Stimulated activated naive CD4-positive, alpha-beta T cell (primary cell): Measurements from ENCODE around the gene MED17.
A peak's percentile ranks its signal among the peaks of the same experiment; 100 is the strongest.
"Not testable (repeated sequence)": the region's sequence is repeated elsewhere in the genome, so short reads cannot be mapped to it uniquely, and the experiment has no call there.

Experiments
- DNase-seq, 6 experiments: peaks; one replicate each; lab custom pipeline; 2025; lab: John Stamatoyannopoulos, UW

Gene MED17

GRCh38 chr11:93784145-93784934 is at the start of gene MED17:
TSS of gene MED17 (plus strand) at chr11:93784282. CDS start at chr11:93784514, 232 bp downstream.
- peak; percentile 76 to 84 (median 82) for DNase-seq

- DNase-seq: no peak
These were observed 49.5 kb upstream of the MED17 start for GRCh38 chr11:93734427-93735222.

- no peak for DNase-seq
These were observed 48.5 kb upstream of the MED17 start for GRCh38 chr11:93735627-93736026.

GRCh38 chr11:93736129-93736528 is 48.0 kb upstream of the MED17 start:
- DNase-seq: no peak

- DNase-seq: no peak
These were observed 46.0 kb upstream of the MED17 start for GRCh38 chr11:93737904-93738612.

GRCh38 chr11:93738647-93739081 is 45.4 kb upstream of the MED17 start:
- DNase-seq: no peak

GRCh38 chr11:93740031-93740729 is 43.9 kb upstream of the MED17 start:
- DNase-seq: peak in 2 of 6 experiments; percentile 8 to 14

GRCh38 chr11:93740730-93741093 is 43.4 kb upstream of the MED17 start:
- DNase-seq: peak; percentile 35 to 78 (median 57)

GRCh38 chr11:93741094-93741881 is 42.8 kb upstream of the MED17 start, which contains the start of the genes C11orf54 and TAF1D:
TSS of gene C11orf54 (plus strand) at chr11:93741672. CDS start at chr11:93747394, 5,722 bp downstream.
TSS of gene TAF1D (minus strand) at chr11:93741495. CDS start at chr11:93739304, 2,191 bp downstream.
- peak; percentile 88 to 96 (median 96) for DNase-seq

GRCh38 chr11:93741882-93742226 is 42.2 kb upstream of the MED17 start:
- DNase-seq: no peak

GRCh38 chr11:93743291-93743690 is 40.8 kb upstream of the MED17 start:
- no peak for DNase-seq

GRCh38 chr11:93744669-93745004 is 39.4 kb upstream of the MED17 start:
- no peak for DNase-seq

GRCh38 chr11:93745005-93745755 is 38.9 kb upstream of the MED17 start:
- DNase-seq: not testable (repeated sequence)

- DNase-seq: no peak
These were observed 38.0 kb upstream of the MED17 start for GRCh38 chr11:93746101-93746500.

- DNase-seq: no peak
These were observed 37.0 kb upstream of the MED17 start for GRCh38 chr11:93747122-93747521.

- no peak for DNase-seq
These were observed 33.1 kb upstream of the MED17 start for GRCh38 chr11:93751001-93751400.

- no peak for DNase-seq
These were observed 30.8 kb upstream of the MED17 start for GRCh38 chr11:93753241-93753640.

GRCh38 chr11:93756748-93757147 is 27.3 kb upstream of the MED17 start:
- DNase-seq: no peak

GRCh38 chr11:93757301-93757700 is 26.8 kb upstream of the MED17 start:
- no peak for DNase-seq
